GM19372 (cell line): ENCODE data around the gene MEIKIN.
"Not testable (repeated sequence)": the region's sequence is repeated elsewhere in the genome, so short reads cannot be mapped to it uniquely, and the experiment has no call there.

Experiments used
- ATAC-seq: cut with Tn5 transposase; IDR thresholded peaks from one replicate; pipeline ENCODE4 v1.9.1; 2021; ENCODE audit warnings: mild to moderate bottlenecking, low read depth, moderate library complexity; ENCODE audit not compliant: unreplicated experiment

MEIKIN gene

DNA sequence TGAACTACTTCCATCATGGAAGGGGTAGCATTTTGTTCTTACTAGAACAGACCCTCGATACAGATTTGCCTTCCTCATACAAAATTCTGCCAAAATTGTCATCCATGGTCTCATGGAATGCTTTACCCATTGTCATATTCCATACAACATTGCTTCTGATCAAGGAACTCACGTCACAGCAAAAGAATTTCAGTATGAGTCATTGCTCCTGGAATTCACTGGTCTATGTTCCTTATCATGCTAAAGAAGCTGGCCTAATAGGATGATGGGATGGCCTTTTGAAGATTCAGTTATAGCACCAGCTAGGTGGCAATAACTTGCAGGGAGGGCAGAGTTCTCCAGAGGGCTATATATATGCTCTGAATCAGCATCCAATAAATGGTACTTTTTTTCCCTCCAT lies 130.5 kb downstream of the MEIKIN start:
- ATAC-seq, result no peak

GRCh38 chr5:131812371-131813160 lies 132.9 kb downstream of the MEIKIN start:
- no peak for ATAC-seq

DNA sequence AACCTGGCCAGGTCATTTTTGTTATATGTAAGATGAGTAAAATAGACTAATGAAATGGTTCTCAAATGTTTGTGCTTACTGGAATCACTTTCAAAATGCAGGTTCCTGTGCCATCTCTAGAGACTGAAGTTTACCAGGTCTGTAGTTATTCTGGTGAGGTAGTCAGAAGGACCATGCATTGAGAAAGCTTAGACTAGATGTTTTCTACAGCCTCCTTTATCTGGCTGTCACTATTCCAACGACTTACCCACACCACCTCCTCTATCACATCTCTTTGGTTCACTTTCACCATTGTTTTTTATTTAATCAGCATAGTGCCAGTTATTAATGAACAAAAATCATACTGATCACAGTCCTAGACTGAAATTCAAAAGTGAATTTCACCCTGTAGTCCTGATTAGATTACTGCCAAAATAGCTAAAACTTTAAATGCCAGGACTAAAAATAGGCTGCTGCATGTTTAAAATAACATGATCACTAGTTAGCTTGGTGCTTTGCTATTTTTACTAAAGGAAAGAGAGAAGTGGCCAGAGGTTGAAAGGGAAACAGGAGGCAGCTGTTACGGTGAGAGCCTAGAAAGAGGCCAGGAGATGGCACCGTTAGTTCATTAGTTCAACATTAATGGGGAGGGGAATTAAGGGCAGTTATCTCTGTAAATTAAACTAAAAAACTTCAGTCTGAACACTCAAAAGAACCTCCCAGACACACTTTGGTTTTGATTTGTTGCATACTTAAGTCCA lies 134.8 kb downstream of the MEIKIN start:
- no peak for ATAC-seq

GRCh38 chr5:131796793-131797693 lies 148.4 kb downstream of the MEIKIN start, which contains the start of gene FNIP1:
TSS of gene FNIP1 (minus strand) at chr5:131797017. CDS start at chr5:131796921, 96 bp downstream.
- ATAC-seq, result peak; percentile 90

- ATAC-seq, result peak; percentile 14
These were observed 149.3 kb downstream of the MEIKIN start for GRCh38 chr5:131795879-131796792.

GRCh38 chr5:131795228-131795627 lies 150.2 kb downstream of the MEIKIN start:
- no peak for ATAC-seq

- ATAC-seq, result no peak
These were observed 150.9 kb downstream of the MEIKIN start for GRCh38 chr5:131794586-131794985.

DNA sequence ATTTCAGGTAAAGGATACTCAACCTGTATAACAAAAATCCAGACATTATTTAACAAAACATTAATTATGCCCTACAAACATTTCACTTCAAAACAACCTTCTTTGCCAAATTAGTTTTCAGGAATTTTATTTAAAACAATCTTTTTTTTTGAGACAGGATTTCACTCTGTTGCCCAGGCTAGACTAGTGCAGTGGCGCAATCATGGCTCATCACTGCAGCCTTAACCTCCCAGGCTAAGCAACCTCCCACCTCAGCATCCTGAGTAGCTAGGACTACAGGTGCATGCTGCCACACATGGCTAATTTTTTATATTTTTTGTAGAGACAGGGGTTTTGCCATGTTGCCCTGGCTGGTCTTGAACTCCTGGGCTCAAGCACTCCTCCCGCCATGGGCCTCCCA lies 152.6 kb downstream of the MEIKIN start:
- ATAC-seq, result no peak

DNA sequence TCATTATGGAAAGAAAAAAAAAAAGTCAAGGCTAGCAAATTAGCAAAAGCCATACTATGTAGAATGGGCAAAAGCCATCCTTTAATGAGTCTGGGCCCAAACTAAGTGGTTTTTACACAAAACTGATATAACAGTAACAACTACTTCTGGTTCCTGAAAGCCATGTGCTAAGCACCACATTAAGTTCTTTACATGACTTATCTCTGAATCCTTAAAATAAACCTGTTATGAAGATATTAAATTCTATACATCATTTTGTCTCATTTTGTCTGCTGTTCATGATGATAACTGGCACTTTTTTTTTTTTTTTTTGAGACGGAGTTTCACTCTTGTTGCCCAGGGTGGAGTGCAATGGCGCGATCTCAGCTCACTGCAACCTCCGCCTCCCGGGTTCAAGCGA lies 153.6 kb downstream of the MEIKIN start:
- ATAC-seq, result no peak

- ATAC-seq, result no peak
These were observed 154.9 kb downstream of the MEIKIN start for GRCh38 chr5:131790550-131790949.

- ATAC-seq, result no peak
These were observed 155.7 kb downstream of the MEIKIN start for GRCh38 chr5:131789765-131790164.

DNA sequence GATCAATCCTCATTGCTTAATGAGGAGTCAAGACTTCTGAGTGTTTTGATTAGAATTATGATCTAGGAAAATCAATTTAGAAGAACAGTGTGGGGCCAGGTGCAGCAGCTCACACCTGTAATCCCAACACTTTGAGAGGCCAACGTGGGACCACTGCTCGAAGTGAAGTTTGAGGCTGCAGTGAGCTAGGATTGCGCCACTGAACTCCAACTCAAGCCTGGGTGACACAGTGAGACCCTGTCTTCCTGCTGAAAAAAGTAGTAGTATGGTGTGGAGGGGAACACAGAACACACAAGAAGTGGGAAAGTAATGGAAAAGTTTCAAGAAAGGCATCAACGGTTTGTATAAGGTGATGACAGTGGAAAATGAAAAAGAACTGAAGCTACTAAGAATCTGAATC lies 157.7 kb downstream of the MEIKIN start:
- no peak for ATAC-seq

- no peak for ATAC-seq
These were observed 158.4 kb downstream of the MEIKIN start for GRCh38 chr5:131786900-131787692.

- ATAC-seq, result no peak
These were observed 159.4 kb downstream of the MEIKIN start for GRCh38 chr5:131786036-131786435.

DNA sequence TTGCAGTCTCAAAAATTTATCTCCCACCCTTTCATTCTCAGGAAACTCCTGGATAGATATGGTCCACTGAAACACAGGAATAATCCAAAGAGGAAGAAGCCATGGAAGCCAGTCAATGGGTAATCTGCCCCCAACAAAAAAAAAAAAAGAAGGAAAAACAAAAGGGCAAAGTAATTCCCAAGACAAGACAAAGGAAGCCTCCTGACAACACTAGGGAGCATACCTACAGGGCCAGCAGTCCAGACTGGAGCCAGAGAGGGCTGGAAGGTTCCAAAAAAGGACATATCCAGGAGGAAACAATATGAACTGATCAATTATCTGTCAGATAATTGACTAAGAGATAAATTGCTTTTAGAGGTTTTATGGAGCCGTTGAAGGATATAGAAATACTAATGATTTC lies 161.6 kb downstream of the MEIKIN start:
- no peak for ATAC-seq

DNA sequence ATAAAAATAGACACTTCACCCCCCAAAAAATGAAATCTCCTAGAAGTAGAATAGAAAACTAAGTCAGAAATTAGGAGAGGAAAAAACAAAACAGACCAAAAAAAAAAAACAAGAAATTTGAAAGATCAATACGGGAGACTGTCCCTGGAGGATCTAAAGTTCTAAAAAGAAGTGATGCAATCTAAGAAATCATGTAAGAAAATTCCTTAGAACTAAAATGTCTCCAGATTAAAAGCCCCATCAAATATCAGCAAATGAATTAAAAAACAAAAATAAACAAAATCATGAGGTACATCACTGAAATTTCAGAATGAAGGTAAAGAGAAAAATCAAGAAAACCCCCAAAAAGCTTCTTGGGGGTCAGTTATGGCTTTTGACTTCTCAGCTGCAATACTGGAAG lies 162.1 kb downstream of the MEIKIN start:
- ATAC-seq, result no peak

GRCh38 chr5:131782717-131783116 lies 162.7 kb downstream of the MEIKIN start:
- ATAC-seq, result no peak

DNA sequence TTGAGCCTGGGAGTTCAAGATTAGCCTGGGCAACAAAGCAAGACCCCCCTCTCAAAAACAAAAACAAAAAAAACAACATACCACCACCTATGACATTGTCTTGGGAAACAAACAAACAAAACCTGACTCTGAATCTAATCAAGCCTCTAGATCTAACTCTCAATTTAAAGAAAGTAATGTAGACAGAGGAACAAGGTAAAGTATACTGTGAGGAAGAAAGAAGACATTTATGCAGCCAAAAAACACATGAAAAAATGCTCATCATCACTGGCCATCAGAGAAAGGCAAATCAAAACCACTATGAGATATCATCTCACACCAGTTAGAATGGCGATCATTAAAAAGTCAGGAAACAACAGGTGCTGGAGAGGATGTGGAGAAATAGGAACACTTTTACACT lies 167.3 kb downstream of the MEIKIN start:
- ATAC-seq, result not testable (repeated sequence)

GRCh38 chr5:131776450-131776849 lies 169.0 kb downstream of the MEIKIN start:
- no peak for ATAC-seq
